H1 (cell line): ENCODE results near the gene ITGB7. TPM values are rescaled to one million over a fixed set of nuclear protein-coding genes. Genes with fewer than 3 reads are reported as not detected.

Source experiments
- CTCF ChIA-PET: fragments of 300-600 bp; sonication (Branson Sonifier 250); formaldehyde crosslinking; loops from one replicate; lab custom pipeline; 2021; ENCODE audit not compliant: partially characterized antibody; lab: Charles Lee
- POLR2A ChIA-PET: fragments of 300-600 bp; sonication (Branson Sonifier 250); formaldehyde crosslinking; loops from one replicate; lab custom pipeline; 2021; ENCODE audit warnings: inconsistent platforms; ENCODE audit not compliant: partially characterized antibody; lab: Charles Lee
- DNase-seq, 2 experiments: peaks; one replicate each; pipeline versions ENCODE4 v3.0.0 to v3.0.0-alpha.2; 2010 to 2022; ENCODE audit warnings: low spot score in 2 of 2, low read depth in 1 of 2, mixed read lengths in 1 of 2
- FAIRE-seq: peaks from 2 replicates; lab custom pipeline; 2011; peaks lifted over from hg19 to GRCh38; lab: Jason Lieb, UNC
- H2AFZ ChIP-seq: 2 replicates; pipeline ENCODE4 v1.8.1; 2012; ENCODE audit warnings: low read length, inconsistent platforms
- H2AK5ac ChIP-seq: 2 replicates; pipeline ENCODE4 v1.6.1; 2013; ENCODE audit warnings: low read depth, low read length
- H2BK120ac ChIP-seq: replicated peaks from 2 replicates; pipeline ENCODE3; 2013; ENCODE audit warnings: low read depth, low read length, inconsistent platforms
- H2BK12ac ChIP-seq: 2 replicates; pipeline ENCODE4 v1.6.1; 2013; ENCODE audit warnings: low read depth, low read length
- H2BK15ac ChIP-seq: 2 replicates; pipeline ENCODE4 v1.6.1; 2013; ENCODE audit warnings: low read length
- H2BK20ac ChIP-seq: 2 replicates; pipeline ENCODE4 v1.6.1; 2013; ENCODE audit warnings: low read length
- H2BK5ac ChIP-seq: 2 replicates; pipeline ENCODE4 v1.6.1; 2013; ENCODE audit warnings: low read depth, low read length
- H3K14ac ChIP-seq: 2 replicates; pipeline ENCODE4 v1.6.1; 2013; ENCODE audit warnings: inconsistent platforms; ENCODE audit not compliant: insufficient read length
- H3K18ac ChIP-seq: 2 replicates; pipeline ENCODE4 v1.6.1; 2013; ENCODE audit warnings: low read length; ENCODE audit errors: extremely low read depth
- H3K23ac ChIP-seq: 2 replicates; pipeline ENCODE4 v1.6.1; 2013; ENCODE audit warnings: inconsistent platforms; ENCODE audit not compliant: insufficient read length
- H3K23me2 ChIP-seq: 2 replicates; pipeline ENCODE4 v1.6.1; 2013; ENCODE audit warnings: low read depth, low read length
- H3K27ac ChIP-seq: 2 replicates; pipeline ENCODE4 v1.6.1; 2011; ENCODE audit warnings: low read depth, low read length, inconsistent platforms
- H3K27me3 ChIP-seq, 4 experiments: replicated peaks in 1 of 4; 1 replicate in 1 of 4; 2 replicates in 3 of 4; pipeline versions ENCODE4 v1.6.1 to v1.8.1; 2011 to 2013; ENCODE audit warnings: low read length in 3 of 4, mild to moderate bottlenecking in 3 of 4, inconsistent platforms in 2 of 4, mixed read lengths in 2 of 4, moderate library complexity in 1 of 4; ENCODE audit not compliant: control insufficient read depth in 3 of 4, insufficient read depth in 3 of 4; ENCODE audit errors: extremely low read depth in 1 of 4
- H3K36me3 ChIP-seq, 4 experiments: 2 replicates each; pipeline versions ENCODE4 v1.6.1 to v1.8.1; 2011 to 2013; ENCODE audit warnings: mild to moderate bottlenecking in 4 of 4, low read length in 3 of 4, moderate library complexity in 2 of 4, control low read depth in 1 of 4, inconsistent platforms in 1 of 4; ENCODE audit not compliant: insufficient read depth in 4 of 4, control insufficient read depth in 2 of 4
- H3K4ac ChIP-seq: replicated peaks from 2 replicates; pipeline ENCODE3; 2013; ENCODE audit warnings: low read length, low read depth, mixed read lengths, inconsistent platforms; ENCODE audit not compliant: insufficient read length
- H3K4me1 ChIP-seq, 4 experiments: replicated peaks in 1 of 4; 1 replicate in 1 of 4; 2 replicates in 3 of 4; pipeline versions ENCODE4 v1.6.1 to v1.8.1; 2011 to 2013; ENCODE audit warnings: low read length in 3 of 4, inconsistent platforms in 2 of 4, mixed read lengths in 1 of 4; ENCODE audit not compliant: insufficient read depth in 4 of 4, control insufficient read depth in 3 of 4
- H3K4me2 ChIP-seq, 2 experiments: 2 replicates each; pipeline versions ENCODE4 v1.6.1 to v1.8.1; 2011 to 2013; ENCODE audit warnings: low read depth in 2 of 2, low read length in 2 of 2, control low read depth in 1 of 2, inconsistent platforms in 1 of 2, mild to moderate bottlenecking in 1 of 2; ENCODE audit not compliant: insufficient read depth in 1 of 2
- H3K4me3 ChIP-seq, 4 experiments: fragments of 200-600, 300-600 bp in 1 of 4; sonication (generic), shearing (Covaris generic), sonication (Bioruptor Twin) in 1 of 4; 2 replicates each; pipeline versions ENCODE4 v1.5.1 to v1.8.1; 2011 to 2016; ENCODE audit warnings: low read length in 4 of 4, low read depth in 3 of 4, control low read depth in 2 of 4, inconsistent platforms in 2 of 4, mild to moderate bottlenecking in 2 of 4, mixed read lengths in 1 of 4, moderate library complexity in 1 of 4; ENCODE audit not compliant: insufficient read depth in 2 of 4; ENCODE audit errors: extremely low read depth in 1 of 4
- H3K56ac ChIP-seq: replicated peaks from 2 replicates; pipeline ENCODE3; 2013; ENCODE audit warnings: low read depth, mild to moderate bottlenecking, mixed read lengths, low read length, inconsistent platforms; ENCODE audit not compliant: insufficient read length
- H3K79me1 ChIP-seq: 2 replicates; pipeline ENCODE4 v1.6.1; 2013; ENCODE audit warnings: low read depth, low read length, control low read depth
- H3K79me2 ChIP-seq, 2 experiments: 2 replicates each; pipeline versions ENCODE4 v1.6.1 to v1.8.1; 2012 to 2013; ENCODE audit warnings: low read length in 2 of 2, mild to moderate bottlenecking in 2 of 2, inconsistent platforms in 1 of 2; ENCODE audit not compliant: insufficient read depth in 2 of 2, control insufficient read depth in 1 of 2
- H3K9ac ChIP-seq, 4 experiments: replicated peaks in 1 of 4; 1 replicate in 1 of 4; 2 replicates in 3 of 4; pipeline versions ENCODE4 v1.6.1 to v1.8.1; 2011 to 2013; ENCODE audit warnings: low read depth in 3 of 4, low read length in 3 of 4, control low read depth in 2 of 4, mild to moderate bottlenecking in 2 of 4, moderate library complexity in 2 of 4, inconsistent platforms in 1 of 4; ENCODE audit errors: extremely low read depth in 1 of 4
- H3K9me3 ChIP-seq, 2 experiments: 2 replicates each; pipeline versions ENCODE4 v1.6.1 to v1.8.1; 2012 to 2013; ENCODE audit warnings: mild to moderate bottlenecking in 2 of 2, moderate library complexity in 2 of 2, control low read depth in 1 of 2, inconsistent platforms in 1 of 2, low read depth in 1 of 2, low read length in 1 of 2, mixed read lengths in 1 of 2; ENCODE audit not compliant: insufficient read depth in 2 of 2
- H4K20me1 ChIP-seq, 2 experiments: replicated peaks in 1 of 2; 2 replicates each; pipeline versions ENCODE3 to v1.8.1; 2011 to 2013; ENCODE audit warnings: inconsistent platforms in 2 of 2, low read length in 2 of 2, mild to moderate bottlenecking in 1 of 2; ENCODE audit not compliant: insufficient read depth in 2 of 2, control insufficient read depth in 1 of 2
- H4K5ac ChIP-seq: 2 replicates; pipeline ENCODE4 v1.6.1; 2013; ENCODE audit warnings: low read length, low read depth, mixed read lengths, inconsistent platforms; ENCODE audit not compliant: insufficient read length
- H4K8ac ChIP-seq: 2 replicates; pipeline ENCODE4 v1.8.0; 2013; ENCODE audit warnings: mild to moderate bottlenecking, moderate library complexity, low read length, inconsistent platforms; ENCODE audit not compliant: insufficient read depth; ENCODE audit errors: extremely low read depth
- H4K91ac ChIP-seq: replicated peaks from 2 replicates; pipeline ENCODE3; 2013; ENCODE audit warnings: low read length, mixed read lengths, inconsistent platforms; ENCODE audit not compliant: insufficient read length
- JUN ChIP-seq: IDR thresholded peaks from 2 replicates; pipeline ENCODE4 v1.6.1; 2011; ENCODE audit warnings: low read depth, mild to moderate bottlenecking, improper control_type of control experiment, low read length
- KDM4A ChIP-seq: IDR thresholded peaks from one replicate; pipeline ENCODE4 v1.7.1; 2012; ENCODE audit warnings: low read depth, mild to moderate bottlenecking, moderate library complexity, low read length, inconsistent platforms; ENCODE audit not compliant: severe bottlenecking
- KDM5A ChIP-seq: fragments of 200-600 bp; IDR thresholded peaks from 2 replicates; pipeline ENCODE4 v1.7.1; 2012; ENCODE audit warnings: mild to moderate bottlenecking, low read length, inconsistent platforms, mixed read lengths
- MAX ChIP-seq: IDR thresholded peaks from 2 replicates; pipeline ENCODE4 v1.6.1; 2012; ENCODE audit warnings: inconsistent platforms
- SIN3A ChIP-seq, 2 experiments: IDR thresholded peaks in 1 of 2; conservative IDR thresholded peaks in 1 of 2; 2 replicates each; pipeline ENCODE4 v1.6.1; 2011 to 2012; ENCODE audit warnings: low read length in 2 of 2, improper control_type of control experiment in 1 of 2, low read depth in 1 of 2, mild to moderate bottlenecking in 1 of 2
- TAF1 ChIP-seq: IDR thresholded peaks from 2 replicates; pipeline ENCODE4 v1.6.1; 2011; ENCODE audit warnings: mild to moderate bottlenecking, low read depth, low read length
- TEAD4 ChIP-seq: IDR thresholded peaks from 2 replicates; pipeline ENCODE4 v1.6.1; 2012; ENCODE audit warnings: low read depth, low read length, inconsistent platforms, mixed read lengths
- USF2 ChIP-seq: IDR thresholded peaks from 2 replicates; pipeline ENCODE4 v1.6.1; 2011; ENCODE audit warnings: low read length, improper control_type of control experiment
- WGBS, 2 experiments: shearing (Covaris generic) in 1 of 2; methylation state at CpG; one replicate each; pipeline versions ENCODE4 v1.1.6 to v1.1.7; 2013 to 2015; ENCODE audit warnings: low lambda C conversion rate in 2 of 2, mixed read lengths in 2 of 2, inconsistent platforms in 1 of 2, low coverage in 1 of 2, missing lambda C conversion rate in 1 of 2; ENCODE audit not compliant: insufficient replicate concordance in 2 of 2, insufficient coverage in 1 of 2, insufficient read length in 1 of 2; ENCODE audit errors: extremely low coverage in 1 of 2, missing lambda C conversion rate in 1 of 2; 5-methylcytosine and 5-hydroxymethylcytosine counted together
- polyA plus RNA-seq, 7 experiments: library from polyadenylated mRNA; depleted of rRNA in 3 of 7; stranded (reverse) in 5 of 7; unstranded in 2 of 7; fragments of >200 nt in 5 of 7; fragments of 200-250 nt in 2 of 7; gene quantifications; 1 replicate in 5 of 7; 2 replicates in 1 of 7; 4 replicates in 1 of 7; pipeline versions ENCODE4 v1.2.1 to v1.2.3, GENCODE V29; 2011 to 2013; ENCODE audit warnings: missing spikeins in 2 of 7, mixed read lengths in 2 of 7
- total RNA-seq: library from RNA; stranded (reverse); fragmentation: NEBNext Ultra II Directional; extraction: Animal tissue kit (Norgen Biotek cat#: 25700); gene quantifications from 2 replicates; pipeline ENCODE4 v1.2.1, GENCODE V29; 2021

The ITGB7 gene
- total and polyA plus RNA-seq, 2 of the 8 experiments (the other 6 are each of a cell fraction or from before 2014, with no cell fraction given), result 0.35 to 0.54 TPM

GRCh38 chr12:53219292-53219955, 12.4 kb upstream of the ITGB7 start:
- peak overlapping the region; percentile 80; the same call in 1 of the 2 replicates for H2BK5ac ChIP-seq
- CTCF ChIA-PET, result interaction anchor here (0.6 to 22.3 kb wide), 10 partner anchors 9 to 184 kb away, joined by 3 to 654 read pairs (median 6); partner anchors contain the start of genes ESPL1 and RARG
- peaks cover 40 to 66% (median 54%) of the 10 kb centered on the region in 4 experiments for H3K4me1 ChIP-seq
- peaks cover 16 to 36% of the 10 kb centered on the region in 2 experiments for H3K79me2 ChIP-seq
- H3K18ac ChIP-seq, result peak overlapping the region; percentile 93
- peak overlapping the region; percentile 30 for H4K91ac ChIP-seq
- POLR2A ChIA-PET, result interaction anchor here (0.6 to 13.6 kb wide), 12 partner anchors 8 to 165 kb away, joined by 3 to 151 read pairs (median 6); partner anchors contain the start of genes CSAD, ESPL1, PFDN5 and RARG
- 3% methylated on average over 26 of the region's 27 CpGs; no CpG with 5 or more reads in 1 of the 2 experiments for WGBS, 2 experiments
- H3K27me3 ChIP-seq, result peaks cover 0 to 3% (median 0%) of the 10 kb centered on the region in 4 experiments; a peak in 1 of 7 replicates
- peak overlapping the region; percentile 21 for H3K23ac ChIP-seq
- H3K23me2 ChIP-seq, result peaks cover 26% of the 10 kb centered on the region
- H2BK15ac ChIP-seq, result peak overlapping the region; percentile 97; the same call in 1 of the 2 replicates
- H4K5ac ChIP-seq, result peak overlapping the region; percentile 17
- peak overlapping the region; percentile 84 to 97 (median 88) for H3K4me3 ChIP-seq
- peak overlapping the region; percentile 99 to 100 for H3K4me2 ChIP-seq
- DNase-seq (no peak), FAIRE-seq (no peak)
- peak overlapping the region; percentile 55 for H3K56ac ChIP-seq
- H3K4ac ChIP-seq, result peak overlapping the region; percentile 63
- H3K79me1 ChIP-seq, result peaks cover 17% of the 10 kb centered on the region
- no peak overlapping the region for H4K8ac ChIP-seq
- peak overlapping the region; percentile 56 for H2BK120ac ChIP-seq
- peak overlapping the region; percentile 31 for H3K14ac ChIP-seq
- H4K20me1 ChIP-seq, result peaks cover 0 to 3% of the 10 kb centered on the region in 2 experiments
- peak overlapping the region in 3 of 4 experiments; percentile 42 to 75 (median 45); a peak in 6 of 7 replicates for H3K9ac ChIP-seq
- no peak overlapping the region for H3K27ac ChIP-seq
- no peak overlapping the region for H2AFZ ChIP-seq
- peak overlapping the region; percentile 75; the same call in 1 of the 2 replicates for H2BK12ac ChIP-seq
- H3K36me3 ChIP-seq, result peaks cover 0 to 10% (median 3%) of the 10 kb centered on the region in 4 experiments; a peak in 6 of 8 replicates
- H2BK20ac ChIP-seq, result peak overlapping the region; percentile 52; the same call in 1 of the 2 replicates
- no peaks in the 10 kb centered on the region for H3K9me3 ChIP-seq
- peak overlapping the region; percentile 95; the same call in 1 of the 2 replicates for H2AK5ac ChIP-seq
- TF ChIP-seq MAX (peak; percentile 16; the same call in 1 of the 2 replicates), TEAD4 (no peak), JUN (no peak), KDM5A (no peak), USF2 (no peak), KDM4A (no peak), SIN3A (conservative IDR thresholded peaks at IDR 0.05 in 1 of 2, IDR thresholded peaks at IDR 0.05 in 1 of 2; ENCODE audit: low read depth in 1 of 2, low read length in 2 of 2) (peak in 1 of 2 experiments; percentile 69; a peak in 2 of 4 replicates), TAF1 (0 out of 2 replicates have a peak, but pooled peaks have one; percentile 5)
